CD4-positive, alpha-beta T cell treated with Interleukin-1 beta for 1 hour (primary cell): Measurements from ENCODE around the gene MT1B.
"Not testable (repeated sequence)": the region's sequence is repeated elsewhere in the genome, so short reads cannot be mapped to it uniquely, and the experiment has no call there.

Experiments
- DNase-seq, 2 donors: peaks; one replicate each; pipeline ENCODE4 v3.0.0-alpha.2; 2020 to 2022

The MT1B gene

GRCh38 chr16:56669005-56669839, 17.5 kb downstream of the MT1B start, which contains the start of gene MT1H:
Gene MT1H (plus strand): TSS chr16:56669814. CDS start chr16:56669885, 71 bp downstream.
- no peak for DNase-seq

- no peak for DNase-seq
Observed at GRCh38 chr16:56669840-56670619, 18.3 kb downstream of the MT1B start.

- DNase-seq = no peak
Observed at GRCh38 chr16:56670620-56670934, 18.9 kb downstream of the MT1B start.

- not testable (repeated sequence) for DNase-seq
Observed at GRCh38 chr16:56671691-56672090, 20.0 kb downstream of the MT1B start.

GRCh38 chr16:56672171-56672570, 20.5 kb downstream of the MT1B start:
- not testable (repeated sequence) for DNase-seq

GRCh38 chr16:56672761-56673536, 21.3 kb downstream of the MT1B start:
- no peak for DNase-seq

GRCh38 chr16:56673921-56674320, 22.2 kb downstream of the MT1B start:
- DNase-seq = peak; percentile 20 to 27

- not testable (repeated sequence) for DNase-seq
Observed at GRCh38 chr16:56674570-56674969, 22.9 kb downstream of the MT1B start.

- DNase-seq = peak; percentile 16 to 37
Observed at GRCh38 chr16:56675685-56676210, 24.1 kb downstream of the MT1B start.

- no peak for DNase-seq
Observed at GRCh38 chr16:56677474-56677873, 25.8 kb downstream of the MT1B start.

GRCh38 chr16:56679078-56679730, 27.5 kb downstream of the MT1B start:
- DNase-seq = no peak

- DNase-seq = no peak
Observed at GRCh38 chr16:56679818-56680217, 28.1 kb downstream of the MT1B start.

GRCh38 chr16:56681939-56682702, 30.4 kb downstream of the MT1B start, which contains the start of gene MT1X:
Gene MT1X (plus strand): TSS chr16:56682470. CDS start chr16:56682541, 71 bp downstream.
- DNase-seq = peak; percentile 88

- no peak for DNase-seq
Observed at GRCh38 chr16:56682703-56683397, 31.2 kb downstream of the MT1B start.

- no peak for DNase-seq
Observed at GRCh38 chr16:56683424-56684172, 31.9 kb downstream of the MT1B start.

- DNase-seq = no peak
Observed at GRCh38 chr16:56684256-56684925, 32.7 kb downstream of the MT1B start.

GRCh38 chr16:56684926-56685590, 33.4 kb downstream of the MT1B start:
- DNase-seq = no peak

GRCh38 chr16:56686758-56687157, 35.1 kb downstream of the MT1B start:
- no peak for DNase-seq

- no peak for DNase-seq
Observed at GRCh38 chr16:56688762-56689161, 37.1 kb downstream of the MT1B start.
